ENCODE results near the gene MLPH.

Gene MLPH

GRCh38 chr2:237551071-237551574 is 64.1 kb downstream of the MLPH start:
- H3K4me3 ChIP-seq (ENCODE audit: low read depth, low read length): no peak overlapping the region
- DNase-seq (ENCODE audit: low read depth): no peak
- TF ChIP-seq MAX (IDR thresholded peaks at IDR 0.05; ENCODE audit: low read depth, low read length): no peak

GRCh38 chr2:237552908-237553307 is 65.9 kb downstream of the MLPH start:
- no peak overlapping the region for H3K4me3 ChIP-seq (ENCODE audit: low read depth, low read length)
- peak; percentile 46 for DNase-seq (ENCODE audit: low read depth)
- TF ChIP-seq MYC (IDR thresholded peaks at IDR 0.05; ENCODE audit: low read depth, low read length) (no peak), MAX (IDR thresholded peaks at IDR 0.05; ENCODE audit: low read depth, low read length) (no peak), CTCF (IDR thresholded peaks at IDR 0.05; ENCODE audit: low read depth, low read length) (no peak), POLR2A (IDR thresholded peaks at IDR 0.05; ENCODE audit: extremely low read depth, insufficient read length) (no peak)

- no peak for DNase-seq (ENCODE audit: low read depth)
- no peak overlapping the region for H3K4me3 ChIP-seq (ENCODE audit: low read depth, low read length)
- TF ChIP-seq MAX (IDR thresholded peaks at IDR 0.05; ENCODE audit: low read depth, low read length) (no peak), MYC (IDR thresholded peaks at IDR 0.05; ENCODE audit: low read depth, low read length) (no peak)
Measured at GRCh38 chr2:237553948-237554347, 66.9 kb downstream of the MLPH start.

- DNase-seq (ENCODE audit: low read depth): no peak
- H3K4me3 ChIP-seq (ENCODE audit: low read depth, low read length): no peak overlapping the region
- TF ChIP-seq POLR2A (IDR thresholded peaks at IDR 0.05; ENCODE audit: extremely low read depth, insufficient read length) (no peak), MAX (IDR thresholded peaks at IDR 0.05; ENCODE audit: low read depth, low read length) (no peak), CTCF (IDR thresholded peaks at IDR 0.05; ENCODE audit: low read depth, low read length) (no peak), MYC (IDR thresholded peaks at IDR 0.05; ENCODE audit: low read depth, low read length) (no peak)
Measured at GRCh38 chr2:237555560-237555959, 68.5 kb downstream of the MLPH start.

- no peak for DNase-seq (ENCODE audit: low read depth)
- no peak for TF ChIP-seq MYC (IDR thresholded peaks at IDR 0.05; ENCODE audit: low read depth, low read length)
- no peak overlapping the region for H3K4me3 ChIP-seq (ENCODE audit: low read depth, low read length)
Measured at GRCh38 chr2:237556773-237557632, 70.0 kb downstream of the MLPH start.

GRCh38 chr2:237557633-237558015 is 70.6 kb downstream of the MLPH start:
- TF ChIP-seq MYC (IDR thresholded peaks at IDR 0.05; ENCODE audit: low read depth, low read length) (no peak), CTCF (IDR thresholded peaks at IDR 0.05; ENCODE audit: low read depth, low read length) (no peak), MAX (IDR thresholded peaks at IDR 0.05; ENCODE audit: low read depth, low read length) (no peak), POLR2A (IDR thresholded peaks at IDR 0.05; ENCODE audit: extremely low read depth, insufficient read length) (no peak)
- H3K4me3 ChIP-seq (ENCODE audit: low read depth, low read length): no peak overlapping the region
- DNase-seq (ENCODE audit: low read depth): no peak

- TF ChIP-seq CTCF (IDR thresholded peaks at IDR 0.05; ENCODE audit: low read depth, low read length) (no peak), MYC (IDR thresholded peaks at IDR 0.05; ENCODE audit: low read depth, low read length) (no peak), MAX (IDR thresholded peaks at IDR 0.05; ENCODE audit: low read depth, low read length) (no peak), POLR2A (IDR thresholded peaks at IDR 0.05; ENCODE audit: extremely low read depth, insufficient read length) (no peak)
- no peak for DNase-seq (ENCODE audit: low read depth)
- H3K4me3 ChIP-seq (ENCODE audit: low read depth, low read length): no peak overlapping the region
Measured at GRCh38 chr2:237558961-237559641, 72.0 kb downstream of the MLPH start.

All from NB4 (cell line).